H1 (cell line): ENCODE measurements around the gene HMGA1. TPM values are rescaled to one million over a fixed set of nuclear protein-coding genes. Genes with fewer than 3 reads are reported as not detected.

ENCODE experiments used
- CTCF ChIA-PET: fragments of 300-600 bp; sonication (Branson Sonifier 250); formaldehyde crosslinking; loops from one replicate; lab custom pipeline; 2021; ENCODE audit not compliant: partially characterized antibody; lab: Charles Lee
- POLR2A ChIA-PET: fragments of 300-600 bp; sonication (Branson Sonifier 250); formaldehyde crosslinking; loops from one replicate; lab custom pipeline; 2021; ENCODE audit warnings: inconsistent platforms; ENCODE audit not compliant: partially characterized antibody; lab: Charles Lee
- DNase-seq, 2 experiments: peaks; one replicate each; pipeline versions ENCODE4 v3.0.0 to v3.0.0-alpha.2; 2010 to 2022; ENCODE audit warnings: low spot score in 2 of 2, low read depth in 1 of 2, mixed read lengths in 1 of 2
- FAIRE-seq: peaks from 2 replicates; lab custom pipeline; 2011; peaks lifted over from hg19 to GRCh38; lab: Jason Lieb, UNC
- H2AFZ ChIP-seq: 2 replicates; pipeline ENCODE4 v1.8.1; 2012; ENCODE audit warnings: low read length, inconsistent platforms
- H2AK5ac ChIP-seq: 2 replicates; pipeline ENCODE4 v1.6.1; 2013; ENCODE audit warnings: low read depth, low read length
- H2BK120ac ChIP-seq: replicated peaks from 2 replicates; pipeline ENCODE3; 2013; ENCODE audit warnings: low read depth, low read length, inconsistent platforms
- H2BK12ac ChIP-seq: 2 replicates; pipeline ENCODE4 v1.6.1; 2013; ENCODE audit warnings: low read depth, low read length
- H2BK15ac ChIP-seq: 2 replicates; pipeline ENCODE4 v1.6.1; 2013; ENCODE audit warnings: low read length
- H2BK20ac ChIP-seq: 2 replicates; pipeline ENCODE4 v1.6.1; 2013; ENCODE audit warnings: low read length
- H2BK5ac ChIP-seq: 2 replicates; pipeline ENCODE4 v1.6.1; 2013; ENCODE audit warnings: low read depth, low read length
- H3K14ac ChIP-seq: 2 replicates; pipeline ENCODE4 v1.6.1; 2013; ENCODE audit warnings: inconsistent platforms; ENCODE audit not compliant: insufficient read length
- H3K18ac ChIP-seq: 2 replicates; pipeline ENCODE4 v1.6.1; 2013; ENCODE audit warnings: low read length; ENCODE audit errors: extremely low read depth
- H3K23ac ChIP-seq: 2 replicates; pipeline ENCODE4 v1.6.1; 2013; ENCODE audit warnings: inconsistent platforms; ENCODE audit not compliant: insufficient read length
- H3K23me2 ChIP-seq: 2 replicates; pipeline ENCODE4 v1.6.1; 2013; ENCODE audit warnings: low read depth, low read length
- H3K27ac ChIP-seq: 2 replicates; pipeline ENCODE4 v1.6.1; 2011; ENCODE audit warnings: low read depth, low read length, inconsistent platforms
- H3K27me3 ChIP-seq, 4 experiments: replicated peaks in 1 of 4; 1 replicate in 1 of 4; 2 replicates in 3 of 4; pipeline versions ENCODE4 v1.6.1 to v1.8.1; 2011 to 2013; ENCODE audit warnings: low read length in 3 of 4, mild to moderate bottlenecking in 3 of 4, inconsistent platforms in 2 of 4, mixed read lengths in 2 of 4, moderate library complexity in 1 of 4; ENCODE audit not compliant: control insufficient read depth in 3 of 4, insufficient read depth in 3 of 4; ENCODE audit errors: extremely low read depth in 1 of 4
- H3K36me3 ChIP-seq, 4 experiments: 2 replicates each; pipeline versions ENCODE4 v1.6.1 to v1.8.1; 2011 to 2013; ENCODE audit warnings: mild to moderate bottlenecking in 4 of 4, low read length in 3 of 4, moderate library complexity in 2 of 4, control low read depth in 1 of 4, inconsistent platforms in 1 of 4; ENCODE audit not compliant: insufficient read depth in 4 of 4, control insufficient read depth in 2 of 4
- H3K4ac ChIP-seq: replicated peaks from 2 replicates; pipeline ENCODE3; 2013; ENCODE audit warnings: low read length, low read depth, mixed read lengths, inconsistent platforms; ENCODE audit not compliant: insufficient read length
- H3K4me1 ChIP-seq, 4 experiments: replicated peaks in 1 of 4; 1 replicate in 1 of 4; 2 replicates in 3 of 4; pipeline versions ENCODE4 v1.6.1 to v1.8.1; 2011 to 2013; ENCODE audit warnings: low read length in 3 of 4, inconsistent platforms in 2 of 4, mixed read lengths in 1 of 4; ENCODE audit not compliant: insufficient read depth in 4 of 4, control insufficient read depth in 3 of 4
- H3K4me2 ChIP-seq, 2 experiments: 2 replicates each; pipeline versions ENCODE4 v1.6.1 to v1.8.1; 2011 to 2013; ENCODE audit warnings: low read depth in 2 of 2, low read length in 2 of 2, control low read depth in 1 of 2, inconsistent platforms in 1 of 2, mild to moderate bottlenecking in 1 of 2; ENCODE audit not compliant: insufficient read depth in 1 of 2
- H3K4me3 ChIP-seq, 4 experiments: fragments of 200-600, 300-600 bp in 1 of 4; sonication (generic), shearing (Covaris generic), sonication (Bioruptor Twin) in 1 of 4; 2 replicates each; pipeline versions ENCODE4 v1.5.1 to v1.8.1; 2011 to 2016; ENCODE audit warnings: low read length in 4 of 4, low read depth in 3 of 4, control low read depth in 2 of 4, inconsistent platforms in 2 of 4, mild to moderate bottlenecking in 2 of 4, mixed read lengths in 1 of 4, moderate library complexity in 1 of 4; ENCODE audit not compliant: insufficient read depth in 2 of 4; ENCODE audit errors: extremely low read depth in 1 of 4
- H3K56ac ChIP-seq: replicated peaks from 2 replicates; pipeline ENCODE3; 2013; ENCODE audit warnings: low read depth, mild to moderate bottlenecking, mixed read lengths, low read length, inconsistent platforms; ENCODE audit not compliant: insufficient read length
- H3K79me1 ChIP-seq: 2 replicates; pipeline ENCODE4 v1.6.1; 2013; ENCODE audit warnings: low read depth, low read length, control low read depth
- H3K79me2 ChIP-seq, 2 experiments: 2 replicates each; pipeline versions ENCODE4 v1.6.1 to v1.8.1; 2012 to 2013; ENCODE audit warnings: low read length in 2 of 2, mild to moderate bottlenecking in 2 of 2, inconsistent platforms in 1 of 2; ENCODE audit not compliant: insufficient read depth in 2 of 2, control insufficient read depth in 1 of 2
- H3K9ac ChIP-seq, 4 experiments: replicated peaks in 1 of 4; 1 replicate in 1 of 4; 2 replicates in 3 of 4; pipeline versions ENCODE4 v1.6.1 to v1.8.1; 2011 to 2013; ENCODE audit warnings: low read depth in 3 of 4, low read length in 3 of 4, control low read depth in 2 of 4, mild to moderate bottlenecking in 2 of 4, moderate library complexity in 2 of 4, inconsistent platforms in 1 of 4; ENCODE audit errors: extremely low read depth in 1 of 4
- H3K9me3 ChIP-seq, 2 experiments: 2 replicates each; pipeline versions ENCODE4 v1.6.1 to v1.8.1; 2012 to 2013; ENCODE audit warnings: mild to moderate bottlenecking in 2 of 2, moderate library complexity in 2 of 2, control low read depth in 1 of 2, inconsistent platforms in 1 of 2, low read depth in 1 of 2, low read length in 1 of 2, mixed read lengths in 1 of 2; ENCODE audit not compliant: insufficient read depth in 2 of 2
- H4K20me1 ChIP-seq, 2 experiments: replicated peaks in 1 of 2; 2 replicates each; pipeline versions ENCODE3 to v1.8.1; 2011 to 2013; ENCODE audit warnings: inconsistent platforms in 2 of 2, low read length in 2 of 2, mild to moderate bottlenecking in 1 of 2; ENCODE audit not compliant: insufficient read depth in 2 of 2, control insufficient read depth in 1 of 2
- H4K5ac ChIP-seq: 2 replicates; pipeline ENCODE4 v1.6.1; 2013; ENCODE audit warnings: low read length, low read depth, mixed read lengths, inconsistent platforms; ENCODE audit not compliant: insufficient read length
- H4K8ac ChIP-seq: 2 replicates; pipeline ENCODE4 v1.8.0; 2013; ENCODE audit warnings: mild to moderate bottlenecking, moderate library complexity, low read length, inconsistent platforms; ENCODE audit not compliant: insufficient read depth; ENCODE audit errors: extremely low read depth
- H4K91ac ChIP-seq: replicated peaks from 2 replicates; pipeline ENCODE3; 2013; ENCODE audit warnings: low read length, mixed read lengths, inconsistent platforms; ENCODE audit not compliant: insufficient read length
- BACH1 ChIP-seq: IDR thresholded peaks from 2 replicates; pipeline ENCODE4 v1.6.1; 2012; ENCODE audit warnings: low read length, improper control_type of control experiment
- BRCA1 ChIP-seq: IDR thresholded peaks from 2 replicates; pipeline ENCODE4 v1.6.1; 2012; ENCODE audit warnings: low read depth, low read length, improper control_type of control experiment
- CBX5 ChIP-seq: fragments of 300-800, 300-1000 bp; sonication (generic); IDR thresholded peaks from 2 replicates; pipeline ENCODE4 v1.7.1; 2016; ENCODE audit warnings: antibody characterized with exemption, low read length, low read depth
- EZH2 ChIP-seq: fragments of 200-600 bp; sonication (generic); IDR thresholded peaks from 2 replicates; pipeline ENCODE4 v1.7.1; 2012; ENCODE audit warnings: low read depth, mild to moderate bottlenecking, moderate library complexity, low read length, inconsistent platforms; ENCODE audit not compliant: severe bottlenecking
- GTF2F1 ChIP-seq: IDR thresholded peaks from 2 replicates; pipeline ENCODE4 v1.6.1; 2012; ENCODE audit warnings: low read depth, low read length, improper control_type of control experiment, borderline replicate concordance
- POLR2A ChIP-seq, 2 experiments: IDR thresholded peaks; 1 replicate in 1 of 2; 2 replicates in 1 of 2; pipeline ENCODE4 v1.6.1; 2011; ENCODE audit warnings: low read depth in 2 of 2, low read length in 2 of 2, mild to moderate bottlenecking in 2 of 2; ENCODE audit errors: control extremely low read depth in 1 of 2
- RAD21 ChIP-seq, 2 experiments: IDR thresholded peaks in 1 of 2; conservative IDR thresholded peaks in 1 of 2; 2 replicates each; pipeline ENCODE4 v1.6.1; 2011; ENCODE audit warnings: low read depth in 2 of 2, low read length in 2 of 2, improper control_type of control experiment in 1 of 2, inconsistent platforms in 1 of 2, mild to moderate bottlenecking in 1 of 2, moderate library complexity in 1 of 2
- SIX5 ChIP-seq: IDR thresholded peaks from 2 replicates; pipeline ENCODE4 v1.6.1; 2011; ENCODE audit warnings: mild to moderate bottlenecking, low read depth, low read length
- SP2 ChIP-seq: IDR thresholded peaks from 2 replicates; pipeline ENCODE4 v1.6.1; 2012; ENCODE audit warnings: mild to moderate bottlenecking, low read length, inconsistent platforms
- WGBS, 2 experiments: shearing (Covaris generic) in 1 of 2; methylation state at CpG; one replicate each; pipeline versions ENCODE4 v1.1.6 to v1.1.7; 2013 to 2015; ENCODE audit warnings: low lambda C conversion rate in 2 of 2, mixed read lengths in 2 of 2, inconsistent platforms in 1 of 2, low coverage in 1 of 2, missing lambda C conversion rate in 1 of 2; ENCODE audit not compliant: insufficient replicate concordance in 2 of 2, insufficient coverage in 1 of 2, insufficient read length in 1 of 2; ENCODE audit errors: extremely low coverage in 1 of 2, missing lambda C conversion rate in 1 of 2; 5-methylcytosine and 5-hydroxymethylcytosine counted together
- polyA plus RNA-seq, 7 experiments: library from polyadenylated mRNA; depleted of rRNA in 3 of 7; stranded (reverse) in 5 of 7; unstranded in 2 of 7; fragments of >200 nt in 5 of 7; fragments of 200-250 nt in 2 of 7; gene quantifications; 1 replicate in 5 of 7; 2 replicates in 1 of 7; 4 replicates in 1 of 7; pipeline versions ENCODE4 v1.2.1 to v1.2.3, GENCODE V29; 2011 to 2013; ENCODE audit warnings: missing spikeins in 2 of 7, mixed read lengths in 2 of 7
- total RNA-seq: library from RNA; stranded (reverse); fragmentation: NEBNext Ultra II Directional; extraction: Animal tissue kit (Norgen Biotek cat#: 25700); gene quantifications from 2 replicates; pipeline ENCODE4 v1.2.1, GENCODE V29; 2021
- TF ChIP-seq, protein P1 (sequence below): IDR thresholded peaks from 2 replicates; pipeline ENCODE4 v1.6.1; 2012; ENCODE audit warnings: low read length, inconsistent platforms
- TF ChIP-seq, protein P2 (sequence below): IDR thresholded peaks from 2 replicates; pipeline ENCODE4 v1.6.1; 2012; ENCODE audit warnings: inconsistent platforms

Gene HMGA1
- total and polyA plus RNA-seq, 2 of the 8 experiments (the other 6 are each of a cell fraction or from before 2014, with no cell fraction given): 1,557 to 2,636 TPM

DNA sequence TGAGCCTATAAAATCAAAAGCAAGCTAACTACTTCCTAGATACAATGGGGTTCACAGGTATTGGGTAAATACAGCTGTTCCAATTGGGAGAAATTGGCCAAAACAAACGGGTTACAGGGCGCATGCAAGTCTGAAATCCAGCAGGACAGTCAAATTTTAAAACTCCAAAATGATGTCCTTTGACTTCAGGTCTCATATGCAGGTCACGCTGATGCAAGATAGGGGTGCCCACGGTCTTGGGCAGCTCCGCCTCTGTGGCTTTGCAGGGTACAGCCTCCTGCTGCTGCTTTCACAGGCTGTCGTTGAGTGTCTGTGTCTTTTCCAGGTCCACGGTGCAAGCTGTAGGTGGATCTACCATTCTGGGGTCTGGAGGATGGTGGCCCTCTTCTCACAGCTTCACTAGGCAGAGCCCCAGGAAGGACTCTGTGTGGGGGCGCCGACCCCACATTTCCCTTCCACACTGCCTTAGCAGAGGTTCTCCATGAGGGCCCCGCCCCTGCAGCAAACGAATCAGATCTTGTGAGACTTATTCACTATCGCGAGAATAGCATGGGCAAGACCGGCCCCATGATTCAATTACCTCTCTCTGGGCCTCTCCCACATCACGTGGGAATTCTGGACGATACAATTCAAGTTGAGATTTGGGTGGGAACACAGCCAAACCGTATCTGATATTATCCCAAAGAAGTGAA is 24.0 kb downstream of the HMGA1 start:
- no peaks in the 10 kb centered on the region for H3K27me3 ChIP-seq
- no peak overlapping the region for H3K27ac ChIP-seq
- H4K91ac ChIP-seq: no peak overlapping the region
- no peak overlapping the region for H3K23ac ChIP-seq
- no peak overlapping the region for H2BK5ac ChIP-seq
- ChIA-PET CTCF (interaction anchor here (0.6 to 2.2 kb wide), 2 partner anchors 11 to 112 kb away, joined by 3 to 7 read pairs; partner anchors contain the start of gene SMIM29), POLR2A (interaction anchor here (0.7 kb wide), 1 partner anchor 14 kb away, joined by 3 read pairs; no protein-coding TSS in a partner anchor)
- H3K4me2 ChIP-seq: no peak overlapping the region
- no peaks in the 10 kb centered on the region for H4K20me1 ChIP-seq
- H3K4me1 ChIP-seq: no peaks in the 10 kb centered on the region
- no peak overlapping the region for H2BK120ac ChIP-seq
- no peaks in the 10 kb centered on the region for H3K79me1 ChIP-seq
- peaks cover 0 to 6% of the 10 kb centered on the region in 2 experiments; a peak in 1 of 4 replicates for H3K9me3 ChIP-seq
- H2BK15ac ChIP-seq: no peak overlapping the region
- H2BK12ac ChIP-seq: no peak overlapping the region
- DNase-seq (no peak), FAIRE-seq (no peak)
- H3K56ac ChIP-seq: no peak overlapping the region
- no peak overlapping the region for H3K4ac ChIP-seq
- no peak overlapping the region for H3K4me3 ChIP-seq
- H4K5ac ChIP-seq: no peak overlapping the region
- H3K23me2 ChIP-seq: no peaks in the 10 kb centered on the region
- H2AFZ ChIP-seq: no peak overlapping the region
- no peak overlapping the region for H3K18ac ChIP-seq
- 85% methylated on average over 17 of the region's 17 CpGs; no CpG with 5 or more reads in 1 of the 2 experiments for WGBS, 2 experiments
- no peaks in the 10 kb centered on the region for H3K36me3 ChIP-seq
- no peak overlapping the region for H2BK20ac ChIP-seq
- no peak overlapping the region for H2AK5ac ChIP-seq
- no peak overlapping the region for H3K14ac ChIP-seq
- H4K8ac ChIP-seq: no peak overlapping the region
- H3K9ac ChIP-seq: no peak overlapping the region
- no peaks in the 10 kb centered on the region for H3K79me2 ChIP-seq
- no peak for TF ChIP-seq GTF2F1
- TF ChIP-seq, protein P1, sequence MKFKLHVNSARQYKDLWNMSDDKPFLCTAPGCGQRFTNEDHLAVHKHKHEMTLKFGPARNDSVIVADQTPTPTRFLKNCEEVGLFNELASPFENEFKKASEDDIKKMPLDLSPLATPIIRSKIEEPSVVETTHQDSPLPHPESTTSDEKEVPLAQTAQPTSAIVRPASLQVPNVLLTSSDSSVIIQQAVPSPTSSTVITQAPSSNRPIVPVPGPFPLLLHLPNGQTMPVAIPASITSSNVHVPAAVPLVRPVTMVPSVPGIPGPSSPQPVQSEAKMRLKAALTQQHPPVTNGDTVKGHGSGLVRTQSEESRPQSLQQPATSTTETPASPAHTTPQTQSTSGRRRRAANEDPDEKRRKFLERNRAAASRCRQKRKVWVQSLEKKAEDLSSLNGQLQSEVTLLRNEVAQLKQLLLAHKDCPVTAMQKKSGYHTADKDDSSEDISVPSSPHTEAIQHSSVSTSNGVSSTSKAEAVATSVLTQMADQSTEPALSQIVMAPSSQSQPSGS: no peak
- no peak for TF ChIP-seq SP2
- TF ChIP-seq RAD21 (IDR thresholded peaks at IDR 0.05 in 1 of 2, conservative IDR thresholded peaks at IDR 0.05 in 1 of 2; ENCODE audit: low read depth in 2 of 2, low read length in 2 of 2): no peak
- TF ChIP-seq BRCA1: no peak
- TF ChIP-seq CBX5: no peak
- TF ChIP-seq EZH2: no peak
- no peak for TF ChIP-seq SIX5
- TF ChIP-seq BACH1: no peak
- TF ChIP-seq, protein P2, sequence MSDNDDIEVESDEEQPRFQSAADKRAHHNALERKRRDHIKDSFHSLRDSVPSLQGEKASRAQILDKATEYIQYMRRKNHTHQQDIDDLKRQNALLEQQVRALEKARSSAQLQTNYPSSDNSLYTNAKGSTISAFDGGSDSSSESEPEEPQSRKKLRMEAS: no peak
- no peak for TF ChIP-seq POLR2A (IDR thresholded peaks at IDR 0.05; ENCODE audit: control extremely low read depth in 1 of 2, low read depth in 2 of 2, low read length in 2 of 2)
